ENCODE data around the gene SLC30A1.
"Not testable (repeated sequence)": the region's sequence is repeated elsewhere in the genome, so short reads cannot be mapped to it uniquely, and the experiment has no call there.

The SLC30A1 gene

GRCh38 chr1:211580303-211580687 lies 1.3 kb upstream of the SLC30A1 start:
- no peak for DNase-seq

GRCh38 chr1:211579440-211580302 lies 710 bp upstream of the SLC30A1 start:
- peak; percentile 76 for DNase-seq

DNA sequence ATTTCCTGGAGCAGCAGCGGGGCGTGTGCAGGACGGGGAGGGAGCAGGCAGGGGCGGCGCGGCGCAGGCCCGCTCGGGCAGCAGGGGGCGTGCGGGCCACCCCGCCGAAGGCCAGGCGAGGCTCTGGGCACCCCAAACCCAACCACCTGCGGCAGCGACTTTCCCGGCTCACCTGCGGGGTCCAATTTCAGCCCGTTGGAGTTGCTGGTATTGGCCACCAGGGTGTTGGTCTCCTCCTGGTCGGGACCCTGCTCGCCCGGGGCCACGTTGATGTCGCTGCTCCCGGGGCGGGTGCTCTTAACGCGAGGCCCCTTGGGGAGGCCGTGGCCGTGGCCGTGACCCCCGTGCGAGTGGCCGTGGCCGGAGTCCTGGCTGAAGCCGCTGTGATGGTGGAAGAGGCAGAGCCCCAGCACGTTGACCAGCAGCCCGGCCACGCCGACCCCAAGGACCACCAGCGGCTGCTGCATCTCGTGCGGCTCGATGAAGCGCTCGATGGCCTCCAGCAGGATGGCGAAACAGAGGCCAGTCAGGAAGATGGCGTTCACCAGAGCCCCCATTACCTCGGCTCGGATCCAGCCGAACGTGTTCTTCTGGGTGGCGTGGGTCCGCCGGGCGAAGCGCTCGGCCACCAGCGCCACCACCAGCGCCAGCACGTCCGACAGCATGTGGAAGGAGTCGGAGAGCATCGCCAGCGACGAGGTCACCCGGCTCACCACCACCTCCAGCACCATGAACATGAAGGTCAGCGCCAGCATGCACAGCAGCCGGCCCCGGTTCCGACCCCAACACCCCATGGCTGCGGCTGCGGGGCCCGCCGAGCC lies 932 bp downstream of the SLC30A1 start:
- peak; percentile 64 for DNase-seq

DNA sequence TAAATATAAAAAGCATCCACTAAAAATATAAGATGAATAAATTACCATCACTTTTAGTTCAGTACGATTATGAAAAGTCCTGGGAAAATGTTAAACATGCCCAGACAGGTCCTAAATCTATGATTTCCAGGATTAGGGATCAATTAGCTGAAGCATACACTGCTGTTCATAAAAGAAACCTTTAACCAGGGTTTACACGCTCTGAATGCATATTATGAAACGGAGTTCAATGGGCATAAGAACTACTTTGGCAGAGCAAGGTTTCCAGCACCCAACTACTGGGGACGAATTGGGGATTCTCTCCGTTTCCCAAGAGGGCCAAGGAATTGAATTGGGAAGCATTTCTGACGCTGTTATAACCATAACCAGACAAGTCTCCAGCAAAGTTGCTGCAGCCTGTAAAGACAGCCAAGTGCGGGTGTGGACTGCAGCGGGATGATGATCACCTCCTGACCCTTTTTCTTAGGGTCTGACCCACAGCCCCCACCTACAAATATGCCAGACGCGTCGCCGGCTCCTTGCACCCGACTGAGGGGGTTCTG lies 1.6 kb downstream of the SLC30A1 start:
- DNase-seq = no peak

DNA sequence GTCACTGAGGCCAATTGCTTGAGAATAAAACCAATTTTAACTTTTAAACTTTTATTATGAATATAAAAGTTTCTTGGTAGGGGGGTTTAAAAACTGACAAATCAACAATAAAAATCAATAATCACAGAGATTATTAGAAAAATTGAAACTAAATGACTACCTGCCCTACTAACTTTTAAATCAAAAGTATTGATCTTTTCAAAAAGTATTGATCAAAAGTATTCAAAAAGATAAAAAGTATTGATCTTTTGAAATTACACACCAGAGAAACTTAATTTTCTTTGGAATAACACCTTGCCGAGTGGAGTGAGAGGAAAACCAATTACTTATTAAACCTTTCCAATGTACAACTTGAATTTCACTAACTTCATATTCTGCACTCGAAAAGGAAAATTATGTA lies 2.2 kb downstream of the SLC30A1 start:
- no peak for DNase-seq

DNA sequence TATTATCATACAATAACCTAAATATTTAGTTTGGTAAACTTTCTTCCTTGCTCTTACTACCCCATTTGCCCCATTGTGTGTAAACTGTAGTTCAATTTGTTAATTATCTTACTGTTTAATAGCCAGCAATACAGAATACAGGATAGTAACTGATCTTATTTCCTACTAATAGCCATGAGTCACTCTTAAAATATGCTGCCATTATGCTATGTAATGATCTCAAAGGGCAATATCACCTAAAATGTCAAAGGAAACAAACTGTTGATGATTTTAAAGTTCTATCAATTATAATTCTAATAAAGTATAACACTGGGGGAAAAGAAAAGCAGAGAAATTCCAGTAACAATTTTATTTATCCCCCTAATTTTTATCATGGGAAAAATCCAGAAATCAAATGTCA lies 4.3 kb downstream of the SLC30A1 start:
- DNase-seq = no peak

DNA sequence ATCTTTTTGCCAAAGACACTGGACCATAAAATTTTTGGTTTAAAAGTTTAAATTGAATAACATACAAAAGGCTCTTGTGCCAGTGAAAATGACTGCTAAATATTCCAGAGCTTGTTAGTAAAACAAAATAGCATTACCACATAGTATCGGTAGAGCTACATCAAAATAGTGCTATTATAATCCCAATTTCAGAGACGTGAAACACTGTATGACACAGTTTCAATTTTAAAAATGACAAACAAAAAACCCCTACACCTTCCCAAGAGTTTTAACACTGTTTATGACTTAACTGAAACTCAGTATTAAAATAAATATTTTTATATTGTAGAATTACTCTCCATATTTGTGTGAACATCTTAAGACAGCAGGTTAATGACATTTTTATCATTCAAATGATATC lies 7.0 kb downstream of the SLC30A1 start:
- no peak for DNase-seq

- DNase-seq = not testable (repeated sequence)
Measured at GRCh38 chr1:211570378-211570777, 8.6 kb downstream of the SLC30A1 start.

- DNase-seq = no peak
Measured at GRCh38 chr1:211566431-211567025, 12.4 kb downstream of the SLC30A1 start.

GRCh38 chr1:211564084-211564483 lies 14.9 kb downstream of the SLC30A1 start:
- no peak for DNase-seq

- no peak for DNase-seq
Measured at GRCh38 chr1:211559222-211560010, 19.5 kb downstream of the SLC30A1 start.

DNA sequence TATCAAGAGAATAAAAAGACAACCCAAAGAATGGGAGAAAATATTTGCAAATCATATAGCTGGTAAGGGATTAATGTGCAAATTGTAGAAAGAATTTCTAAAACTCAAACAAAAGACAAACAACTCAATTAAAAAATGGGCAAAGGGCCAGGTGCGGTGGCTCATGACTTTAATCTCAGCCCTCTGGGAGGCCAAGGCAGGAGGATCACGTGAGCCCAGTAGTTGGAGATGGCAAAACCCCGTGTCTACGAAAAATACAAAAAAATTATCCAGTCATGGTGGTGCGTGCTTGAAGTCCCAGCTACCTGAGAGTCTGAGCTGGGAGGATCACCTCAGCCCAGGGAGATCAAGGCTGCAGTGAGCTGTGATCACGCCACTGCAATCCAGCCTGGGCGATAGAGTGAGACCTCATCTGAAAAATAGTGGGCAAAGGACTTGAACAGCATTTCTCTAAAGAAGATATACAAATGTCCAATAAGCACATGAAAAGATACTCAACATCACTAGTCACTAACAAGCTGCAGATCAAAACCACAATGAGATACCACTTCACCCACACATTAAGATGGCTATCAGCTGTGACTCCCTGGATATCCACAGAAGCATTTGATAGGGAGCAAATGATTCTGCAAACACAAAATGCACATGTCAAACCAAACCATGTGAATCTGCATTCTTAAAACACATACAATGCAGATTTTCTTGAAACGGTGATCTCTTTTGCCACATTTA lies 20.9 kb downstream of the SLC30A1 start:
- DNase-seq = no peak

- no peak for DNase-seq
Measured at GRCh38 chr1:211553549-211553948, 25.4 kb downstream of the SLC30A1 start.

GRCh38 chr1:211551638-211552460 lies 27.1 kb downstream of the SLC30A1 start:
- DNase-seq = no peak

DNA sequence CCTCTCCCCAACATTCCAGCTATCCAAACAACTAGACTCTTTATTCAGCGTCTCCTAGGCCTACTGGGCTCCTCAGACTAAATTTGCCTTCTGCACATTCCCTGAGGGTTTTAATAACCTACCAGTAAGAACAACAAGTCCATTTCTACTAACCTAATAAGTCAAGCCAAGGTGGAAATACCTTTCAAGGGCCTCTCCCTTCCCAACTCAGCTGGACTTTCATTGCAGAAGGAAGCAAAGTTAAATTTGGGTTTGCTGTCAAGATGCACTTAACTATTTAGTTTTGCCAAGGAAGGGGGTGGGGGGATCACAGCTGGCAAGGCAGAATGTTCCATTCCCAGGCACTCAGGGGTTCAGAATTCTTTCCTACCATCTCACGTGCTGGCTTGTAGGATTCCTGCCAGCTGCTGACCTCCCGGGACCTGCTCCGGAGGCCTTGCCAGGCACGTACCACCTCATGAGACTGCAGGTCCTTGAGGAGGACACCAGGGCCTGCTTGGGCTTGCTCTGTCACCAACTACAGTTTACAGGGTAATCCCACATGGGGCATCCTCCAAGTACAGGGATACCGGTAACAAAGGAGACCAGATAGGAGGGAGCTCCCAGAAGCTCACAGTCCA lies 29.8 kb downstream of the SLC30A1 start:
- DNase-seq = no peak

- no peak for DNase-seq
Measured at GRCh38 chr1:211548321-211549091, 30.5 kb downstream of the SLC30A1 start.

DNA sequence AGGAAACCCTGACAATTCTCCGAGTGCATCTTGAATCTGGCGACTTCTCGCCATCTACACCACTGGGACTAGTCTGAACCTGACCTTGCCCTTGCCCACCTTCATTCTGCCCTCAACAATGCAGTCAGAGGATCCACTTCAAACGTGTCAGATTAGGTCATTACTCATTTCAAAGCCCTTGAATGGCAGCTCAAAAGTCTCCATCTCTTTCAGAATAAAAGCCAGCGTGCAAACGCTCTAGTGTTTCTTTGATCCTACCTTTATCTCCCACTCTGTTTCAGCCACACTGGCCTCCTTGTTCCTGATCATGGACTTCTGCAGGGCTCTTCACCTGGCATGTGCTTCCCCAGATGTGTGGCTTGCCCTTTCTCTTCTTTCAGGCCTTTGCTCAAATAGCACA lies 31.3 kb downstream of the SLC30A1 start:
- DNase-seq = no peak

DNA sequence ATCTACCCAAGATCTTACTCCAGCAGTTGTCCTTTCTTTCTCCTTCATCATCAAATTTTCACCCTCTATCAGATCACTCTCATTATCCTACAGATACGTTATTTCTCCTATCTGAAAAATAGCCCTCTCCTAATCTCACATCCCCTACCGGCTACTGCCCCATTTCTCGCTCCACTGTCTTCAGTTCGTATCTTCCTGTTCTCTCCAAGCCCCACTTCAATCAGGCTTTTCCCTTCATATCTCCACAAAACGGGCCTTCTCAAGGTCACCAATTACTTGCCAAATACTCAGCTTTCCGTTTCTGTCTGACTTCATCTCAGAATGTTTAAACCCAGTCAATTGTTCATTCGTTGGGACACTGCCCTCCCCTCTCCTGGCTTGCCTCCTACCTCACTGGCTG lies 32.4 kb downstream of the SLC30A1 start:
- DNase-seq = no peak

GRCh38 chr1:211543025-211543424 lies 35.9 kb downstream of the SLC30A1 start:
- DNase-seq = no peak
